Ecto neural progenitor cell (in vitro differentiated cells): ENCODE results near the gene FANK1.
A peak's percentile ranks its signal among the peaks of the same experiment; 100 is the strongest.

Experiments used
- DNase-seq: peaks from one replicate; pipeline ENCODE4 v3.0.0-alpha.2; 2018; ENCODE audit warnings: low spot score

FANK1 gene

GRCh38 chr10:125896088-125896934 lies at the start of gene FANK1:
FANK1 (plus strand) TSS chr10:125896564; CDS start chr10:125896643, 79 bp downstream.
- peak; percentile 92 for DNase-seq

- no peak for DNase-seq
Measured at GRCh38 chr10:125846894-125847293, 49.5 kb upstream of the FANK1 start.

GRCh38 chr10:125848371-125848770 lies 48.0 kb upstream of the FANK1 start:
- no peak for DNase-seq

DNA sequence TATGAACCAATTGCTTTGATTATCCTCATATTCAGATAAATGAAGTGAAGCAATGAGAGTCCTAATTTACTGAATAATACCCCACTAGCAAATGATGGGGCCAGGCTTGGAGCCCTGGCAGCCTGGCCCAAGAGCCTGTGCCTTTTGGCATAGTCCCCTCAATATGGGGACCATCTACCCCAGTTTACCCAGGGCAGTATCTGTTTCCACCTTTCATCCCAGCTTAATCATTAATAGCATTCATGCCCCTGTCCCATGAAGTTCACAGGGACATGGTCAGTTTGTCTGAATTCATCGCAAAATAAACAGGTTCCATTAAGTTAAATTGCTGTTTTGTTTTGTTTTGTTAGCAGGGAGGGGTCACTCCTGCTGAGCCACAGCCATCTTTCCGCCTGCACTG lies 47.5 kb upstream of the FANK1 start:
- no peak for DNase-seq

DNA sequence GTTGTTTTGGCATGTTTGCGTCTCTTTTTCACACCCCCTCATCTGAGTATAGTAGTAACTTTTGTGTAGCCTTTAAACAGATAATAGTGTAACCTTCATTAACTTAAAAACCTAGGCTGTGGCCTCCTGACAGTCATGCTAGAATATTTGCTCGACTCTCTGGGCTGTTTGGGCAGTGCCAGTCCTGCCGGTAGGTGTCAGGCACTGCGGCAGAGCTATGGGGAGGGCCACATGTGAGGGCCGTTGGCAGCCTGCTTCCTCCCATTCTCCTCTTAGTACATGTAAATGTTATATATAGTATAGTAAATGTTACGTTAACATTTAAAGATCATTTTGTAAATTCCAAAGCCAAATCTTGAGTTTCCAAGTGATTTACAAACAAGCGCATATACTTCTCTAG lies 46.9 kb upstream of the FANK1 start:
- DNase-seq = no peak

DNA sequence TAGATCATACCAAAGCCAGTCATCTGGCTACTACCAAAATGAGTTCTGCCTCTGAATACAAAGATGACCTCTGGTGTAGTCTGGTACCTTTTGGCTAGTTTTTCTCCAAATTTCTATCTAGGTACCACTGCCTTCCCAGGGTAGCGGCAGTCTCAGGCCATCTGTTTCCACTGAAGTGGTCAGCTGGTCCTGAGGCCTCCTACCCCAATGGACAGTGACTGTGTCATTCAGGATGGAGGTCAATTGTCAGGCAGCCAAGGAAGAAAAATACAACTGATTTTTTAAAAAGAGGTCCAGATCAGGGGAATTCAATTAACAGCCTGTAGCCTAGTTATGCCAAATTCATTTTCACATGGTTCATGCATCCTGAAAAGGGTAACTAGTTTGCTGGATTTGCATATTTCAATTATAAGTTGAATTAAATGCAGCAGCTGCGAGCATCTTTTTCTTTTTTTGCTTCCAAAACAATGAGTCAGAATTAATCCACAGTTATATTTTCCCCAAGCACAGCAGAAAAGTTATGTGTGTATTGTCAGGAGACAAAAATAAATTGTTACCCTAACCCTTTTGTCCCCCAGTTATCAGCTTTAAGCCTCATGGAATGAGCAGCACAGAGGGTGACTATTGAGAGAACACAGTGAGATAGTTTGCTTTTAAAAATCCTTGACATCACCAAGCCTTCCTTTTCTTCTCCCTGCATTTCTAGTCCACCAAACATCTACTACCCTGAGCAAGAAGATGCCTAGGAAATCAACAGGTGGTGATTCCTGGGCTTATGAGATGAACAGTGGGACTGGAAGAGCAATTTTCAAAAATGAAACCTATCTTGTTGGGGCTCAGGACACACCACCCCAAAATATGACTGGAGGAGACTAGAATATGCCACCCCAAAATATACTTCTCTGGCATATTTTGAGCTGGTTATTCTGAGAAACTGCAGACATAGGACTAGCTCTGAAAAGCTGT lies 45.3 kb upstream of the FANK1 start:
- no peak for DNase-seq

- DNase-seq = no peak
Measured at GRCh38 chr10:125852487-125852886, 43.9 kb upstream of the FANK1 start.

- DNase-seq = no peak
Measured at GRCh38 chr10:125857185-125857760, 39.1 kb upstream of the FANK1 start.

GRCh38 chr10:125859128-125859817 lies 37.1 kb upstream of the FANK1 start:
- no peak for DNase-seq

GRCh38 chr10:125865120-125865519 lies 31.2 kb upstream of the FANK1 start:
- DNase-seq = no peak

- no peak for DNase-seq
Measured at GRCh38 chr10:125866421-125867029, 29.8 kb upstream of the FANK1 start.

GRCh38 chr10:125868372-125868975 lies 27.9 kb upstream of the FANK1 start:
- no peak for DNase-seq

DNA sequence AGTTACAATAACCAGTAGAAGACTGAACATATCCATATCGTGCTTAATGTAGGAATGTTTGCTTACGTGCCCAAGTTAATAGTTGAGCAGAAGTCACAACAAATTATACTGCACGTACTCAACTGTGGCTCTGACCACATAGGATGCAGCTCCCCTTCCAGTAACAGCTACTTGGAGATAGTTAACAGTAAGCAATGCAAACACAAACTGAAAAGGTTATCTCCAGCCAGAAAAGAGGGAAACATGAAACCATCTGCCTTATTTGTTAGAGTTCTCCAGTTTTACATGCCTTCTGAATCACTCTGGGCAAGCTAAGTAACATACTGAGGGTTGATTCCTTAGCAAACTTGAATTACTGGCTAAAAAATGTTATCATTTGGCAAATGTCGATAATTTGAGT lies 25.0 kb upstream of the FANK1 start:
- no peak for DNase-seq

- DNase-seq = no peak
Measured at GRCh38 chr10:125878957-125879835, 17.2 kb upstream of the FANK1 start.

GRCh38 chr10:125880719-125881118 lies 15.6 kb upstream of the FANK1 start:
- no peak for DNase-seq

DNA sequence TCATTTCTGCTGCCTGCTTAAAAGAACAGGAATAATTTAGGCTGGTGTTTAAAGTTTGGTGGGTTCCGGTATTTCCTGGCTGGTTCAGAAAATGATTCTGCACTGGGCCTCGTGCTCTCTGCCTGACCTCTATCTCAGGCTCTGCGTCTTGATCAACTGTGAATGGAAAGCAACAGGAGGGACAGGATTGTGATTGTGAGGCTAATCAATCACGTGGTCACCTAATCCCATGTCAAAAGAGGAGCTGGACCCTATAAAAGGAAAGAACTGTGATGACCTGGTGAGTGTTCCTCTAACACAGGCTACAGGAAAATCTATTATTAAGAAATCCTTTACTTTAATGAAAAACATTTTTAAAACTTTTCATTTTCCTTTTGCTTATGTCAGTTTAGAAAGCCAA lies 15.2 kb upstream of the FANK1 start, which contains the start of gene DHX32:
Gene DHX32, minus strand, starts transcription at position 101 of the 400 bp plus-strand sequence. CDS start 468 bp downstream, outside the sequence.
- DNase-seq = peak; percentile 70

GRCh38 chr10:125882596-125882995 lies 13.8 kb upstream of the FANK1 start:
- DNase-seq = no peak

GRCh38 chr10:125883211-125883610 lies 13.2 kb upstream of the FANK1 start:
- no peak for DNase-seq

DNA sequence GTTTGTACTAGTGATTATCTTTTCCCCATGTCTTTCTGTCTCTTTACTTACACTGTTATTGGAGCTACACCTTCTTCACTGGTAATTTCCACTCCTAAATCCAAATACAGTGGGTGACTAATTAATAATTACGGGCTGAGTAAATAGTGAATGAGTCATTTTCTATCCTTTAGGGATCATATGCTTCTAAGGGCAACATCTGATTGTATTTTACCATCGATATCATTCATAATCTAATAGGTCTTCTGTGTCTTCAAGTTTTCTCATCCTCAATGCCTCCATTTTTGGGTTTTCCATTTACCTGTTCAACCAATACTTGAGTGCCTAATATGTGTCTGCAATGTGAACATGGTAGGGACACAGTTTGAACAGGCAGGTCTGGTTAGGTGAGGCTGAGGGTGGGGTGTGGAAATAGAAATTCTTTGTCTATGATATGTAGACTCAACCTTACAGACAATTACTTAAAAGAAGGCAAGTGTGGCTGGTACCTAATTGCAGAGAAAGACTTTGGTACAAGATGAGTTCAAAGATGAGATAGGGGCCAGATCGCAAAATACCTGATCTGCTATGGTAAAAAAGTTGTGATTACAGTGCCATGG lies 9.4 kb upstream of the FANK1 start:
- no peak for DNase-seq
